Mesenchymal stem cell (in vitro differentiated cells and primary cell): Measurements from ENCODE around the gene MRPS7.

ENCODE experiments used
- DNase-seq: peaks from one replicate; pipeline ENCODE4 v3.0.0-alpha.2; 2013
- H2AFZ ChIP-seq: one replicate; pipeline ENCODE4 v1.6.1; 2013; ENCODE audit warnings: low read depth, mild to moderate bottlenecking, control low read depth, inconsistent platforms, low read length, moderate library complexity
- H2AK5ac ChIP-seq: 2 replicates; pipeline ENCODE4 v1.6.1; 2013; ENCODE audit warnings: low read length, moderate library complexity, mild to moderate bottlenecking, inconsistent platforms; ENCODE audit not compliant: severe bottlenecking
- H2BK120ac ChIP-seq: one replicate; pipeline ENCODE4 v1.6.1; 2013; ENCODE audit warnings: low read depth, mild to moderate bottlenecking, inconsistent platforms, low read length, moderate library complexity
- H2BK12ac ChIP-seq, 2 experiments: one replicate each; pipeline ENCODE4 v1.6.1; 2013; ENCODE audit warnings: inconsistent platforms in 2 of 2, low read length in 2 of 2, mild to moderate bottlenecking in 2 of 2, moderate library complexity in 2 of 2, control low read depth in 1 of 2
- H2BK15ac ChIP-seq: one replicate; pipeline ENCODE4 v1.6.1; 2013; ENCODE audit warnings: mild to moderate bottlenecking, low read depth, inconsistent platforms; ENCODE audit not compliant: poor library complexity, severe bottlenecking
- H2BK5ac ChIP-seq: 2 replicates; pipeline ENCODE4 v1.6.1; 2013; ENCODE audit warnings: low read depth, mild to moderate bottlenecking, low read length, control low read depth, inconsistent platforms; ENCODE audit not compliant: poor library complexity, severe bottlenecking
- H3K14ac ChIP-seq, 2 experiments: one replicate each; pipeline ENCODE4 v1.6.1; 2013; ENCODE audit warnings: inconsistent platforms in 2 of 2, low read length in 2 of 2, control low read depth in 1 of 2, mild to moderate bottlenecking in 1 of 2, moderate library complexity in 1 of 2
- H3K18ac ChIP-seq, 2 experiments: one replicate each; pipeline ENCODE4 v1.6.1; 2013; ENCODE audit warnings: inconsistent platforms in 2 of 2, low read length in 2 of 2, control low read depth in 1 of 2, low read depth in 1 of 2, mild to moderate bottlenecking in 1 of 2
- H3K23ac ChIP-seq, 2 experiments: one replicate each; pipeline ENCODE4 v1.6.1; 2013; ENCODE audit warnings: inconsistent platforms in 2 of 2, low read length in 2 of 2, mild to moderate bottlenecking in 2 of 2, moderate library complexity in 2 of 2, control low read depth in 1 of 2
- H3K27ac ChIP-seq: 2 replicates; pipeline ENCODE4 v1.5.1; 2013; ENCODE audit warnings: mild to moderate bottlenecking, moderate library complexity, low read length, control low read depth, inconsistent platforms; ENCODE audit not compliant: poor library complexity, severe bottlenecking
- H3K27me3 ChIP-seq, 2 experiments: 2 replicates each; pipeline versions ENCODE4 v1.6.1 to v1.7.0; 2013; ENCODE audit warnings: low read length in 2 of 2, mild to moderate bottlenecking in 2 of 2, moderate library complexity in 2 of 2, control low read depth in 1 of 2, inconsistent platforms in 1 of 2; ENCODE audit not compliant: control insufficient read depth in 1 of 2, insufficient read depth in 1 of 2
- H3K36me3 ChIP-seq, 2 experiments: 2 replicates each; pipeline versions ENCODE4 v1.6.1 to v1.7.0; 2013; ENCODE audit warnings: low read length in 2 of 2, control low read depth in 1 of 2, inconsistent platforms in 1 of 2, low read depth in 1 of 2, mild to moderate bottlenecking in 1 of 2; ENCODE audit not compliant: insufficient read depth in 2 of 2, control insufficient read depth in 1 of 2
- H3K4ac ChIP-seq, 2 experiments: one replicate each; pipeline ENCODE4 v1.6.1; 2013; ENCODE audit warnings: inconsistent platforms in 2 of 2, low read length in 2 of 2, mild to moderate bottlenecking in 2 of 2, moderate library complexity in 2 of 2, control low read depth in 1 of 2, low read depth in 1 of 2
- H3K4me1 ChIP-seq: 2 replicates; pipeline ENCODE4 v1.6.1; 2013; ENCODE audit warnings: low read depth, low read length, control low read depth; ENCODE audit not compliant: control insufficient read depth, insufficient read depth
- H3K4me2 ChIP-seq: 2 replicates; pipeline ENCODE4 v1.6.1; 2013; ENCODE audit warnings: low read length, mild to moderate bottlenecking, inconsistent platforms; ENCODE audit not compliant: poor library complexity, severe bottlenecking
- H3K4me3 ChIP-seq, 2 experiments: 2 replicates each; pipeline versions ENCODE4 v1.5.1 to v1.7.0; 2013; ENCODE audit warnings: low read length in 2 of 2, mild to moderate bottlenecking in 2 of 2, control low read depth in 1 of 2, low read depth in 1 of 2; ENCODE audit not compliant: insufficient read depth in 1 of 2
- H3K79me1 ChIP-seq: replicated peaks from 2 replicates; pipeline ENCODE4 v1.6.1; 2013; ENCODE audit warnings: mild to moderate bottlenecking, control low read depth, low read length, inconsistent platforms; ENCODE audit not compliant: poor library complexity, severe bottlenecking
- H3K9ac ChIP-seq: 2 replicates; pipeline ENCODE4 v1.7.0; 2013; ENCODE audit warnings: mild to moderate bottlenecking, low read length, moderate library complexity
- H3K9me3 ChIP-seq: 2 replicates; pipeline ENCODE4 v1.7.0; 2013; ENCODE audit warnings: mild to moderate bottlenecking, low read length; ENCODE audit not compliant: control insufficient read depth
- H4K8ac ChIP-seq: one replicate; pipeline ENCODE4 v1.6.1; 2013; ENCODE audit warnings: inconsistent platforms, mild to moderate bottlenecking, low read length, moderate library complexity
- H4K91ac ChIP-seq: one replicate; pipeline ENCODE4 v1.6.1; 2013; ENCODE audit warnings: mild to moderate bottlenecking, low read length, inconsistent platforms
- WGBS: methylation state at CpG from one replicate; pipeline ENCODE4 v1.1.7; 2013; ENCODE audit warnings: mixed read lengths; 5-methylcytosine and 5-hydroxymethylcytosine counted together

MRPS7 gene

DNA sequence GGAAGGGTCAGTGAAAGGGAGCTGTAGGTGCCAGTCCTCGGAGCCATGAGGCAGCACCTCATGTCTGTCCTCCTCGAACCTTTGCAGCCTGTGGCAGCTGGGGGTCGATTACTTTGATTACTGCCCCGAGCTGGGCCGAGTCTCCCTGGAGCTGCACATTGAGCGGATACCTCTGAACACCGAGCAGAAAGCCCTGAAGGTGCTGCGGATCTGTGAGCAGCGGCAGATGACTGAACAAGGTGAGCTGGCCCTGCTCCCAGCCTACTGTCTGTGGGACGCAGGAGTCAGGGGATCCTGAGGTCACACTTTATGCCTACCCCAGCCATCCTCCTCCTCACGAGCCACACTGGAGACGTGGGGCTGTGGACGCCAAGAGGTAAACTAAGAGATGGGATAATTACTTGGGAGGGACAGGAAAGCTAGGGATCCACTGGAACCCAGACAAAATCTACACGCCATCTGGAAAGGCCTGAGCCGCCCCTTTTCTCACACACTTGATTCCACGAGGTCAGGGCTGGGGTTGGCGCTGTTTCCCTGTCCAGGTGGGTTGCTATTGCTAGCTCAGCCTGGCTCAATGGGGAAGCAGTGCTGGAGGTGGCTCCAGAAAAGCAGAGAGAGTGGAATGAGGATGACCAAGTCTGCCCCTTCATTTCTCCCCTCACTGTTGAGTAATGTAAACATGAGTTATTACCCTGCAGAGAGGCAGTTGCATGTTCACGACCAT is 29.8 kb upstream of the MRPS7 start:
- no peak overlapping the region for H3K4me3 ChIP-seq
- WGBS, result 94% methylated on average over 18 of the region's 18 CpGs
- no peak overlapping the region for H2BK15ac ChIP-seq

GRCh38 chr17:75232786-75233185 is 28.9 kb upstream of the MRPS7 start:
- H3K27me3 ChIP-seq, result no peaks in the 10 kb centered on the region

More for the DNA sequence above, 29.8 kb upstream of the MRPS7 start:
- Histone ChIP-seq H4K91ac (no peak overlapping the region), H2BK120ac (no peak overlapping the region), H2BK5ac (no peak overlapping the region), H4K8ac (no peak overlapping the region), H3K36me3 (peaks cover 65 to 77% of the 10 kb centered on the region in 2 experiments), H2AFZ (no peak overlapping the region), H3K14ac (no peak overlapping the region), H3K9ac (no peak overlapping the region), H3K27ac (no peak overlapping the region), H3K4me1 (no peaks in the 10 kb centered on the region), H3K23ac (no peak overlapping the region), H3K9me3 (no peaks in the 10 kb centered on the region), H3K27me3 (no peaks in the 10 kb centered on the region), H3K79me1 (peaks cover 27% of the 10 kb centered on the region), H2AK5ac (no peak overlapping the region), H2BK12ac (no peak overlapping the region), H3K18ac (no peak overlapping the region), H3K4me2 (no peak overlapping the region), H3K4ac (no peak overlapping the region)
- no peak for DNase-seq

DNA sequence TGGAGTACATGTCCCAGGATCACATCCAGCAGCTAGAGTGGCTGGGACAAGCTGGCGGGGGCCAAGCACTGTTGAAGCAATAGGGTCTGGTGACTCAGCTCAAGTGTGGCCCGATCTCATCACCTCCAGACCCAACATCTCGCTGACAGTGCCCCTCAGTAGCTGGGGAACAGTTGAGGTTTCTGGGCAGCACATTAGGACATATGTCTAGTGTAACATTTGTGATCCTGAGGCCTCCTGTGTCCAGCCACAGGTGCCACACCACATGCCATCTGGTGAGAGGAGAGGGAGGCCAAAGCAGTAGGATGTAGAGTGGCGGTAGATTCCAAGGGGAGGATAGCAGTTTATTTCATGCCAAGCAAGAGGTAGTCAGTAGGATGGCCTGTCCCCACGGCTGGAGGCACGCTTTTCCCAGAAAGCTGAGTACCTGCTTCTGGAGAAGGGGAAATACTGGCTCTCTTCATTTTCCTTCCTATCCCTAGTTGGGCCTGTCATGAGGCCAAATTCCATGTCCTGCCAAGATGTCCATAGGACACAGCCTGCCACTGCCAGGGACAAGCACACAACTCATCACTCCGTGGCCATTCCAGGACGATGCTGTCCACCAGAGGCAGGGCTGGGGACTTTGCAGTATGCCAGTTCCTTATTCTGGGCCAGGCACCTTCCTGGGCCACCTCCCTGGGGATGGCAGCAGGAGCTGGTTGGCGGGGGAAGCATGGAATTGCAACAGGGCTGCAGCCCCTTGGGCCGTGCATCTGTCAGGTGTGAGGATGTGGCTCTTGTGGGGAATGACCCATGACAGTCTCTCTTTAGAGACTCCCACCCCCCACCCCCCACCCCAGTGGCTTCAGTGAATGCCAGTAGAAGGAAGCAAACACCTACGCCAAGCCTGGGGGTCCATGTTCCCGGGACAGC is 24.3 kb upstream of the MRPS7 start:
- Histone ChIP-seq H3K36me3 (peaks cover 81 to 91% of the 10 kb centered on the region in 2 experiments), H3K4me1 (no peaks in the 10 kb centered on the region), H3K4me2 (no peak overlapping the region), H2BK15ac (no peak overlapping the region), H4K8ac (no peak overlapping the region), H3K9me3 (no peaks in the 10 kb centered on the region), H3K4me3 (no peak overlapping the region), H3K27me3 (no peaks in the 10 kb centered on the region), H3K27ac (no peak overlapping the region), H2BK5ac (no peak overlapping the region), H2BK120ac (no peak overlapping the region), H2AFZ (no peak overlapping the region), H3K18ac (no peak overlapping the region), H2BK12ac (no peak overlapping the region), H3K9ac (no peak overlapping the region), H3K23ac (no peak overlapping the region), H2AK5ac (no peak overlapping the region), H3K14ac (no peak overlapping the region), H3K79me1 (peaks cover 15% of the 10 kb centered on the region), H3K4ac (no peak overlapping the region), H4K91ac (no peak overlapping the region)
- WGBS, result 93% methylated on average over 10 of the region's 12 CpGs
- no peak for DNase-seq

More at GRCh38 chr17:75232786-75233185, 28.9 kb upstream of the MRPS7 start:
- no peak overlapping the region for H3K18ac ChIP-seq
- H3K4me2 ChIP-seq, result no peak overlapping the region
- DNase-seq, result no peak
- WGBS, result 99% methylated on average over 13 of the region's 13 CpGs
- no peak overlapping the region for H3K14ac ChIP-seq
- H3K36me3 ChIP-seq, result peaks cover 73 to 82% of the 10 kb centered on the region in 2 experiments
- H2BK15ac ChIP-seq, result no peak overlapping the region
- no peak overlapping the region for H3K4me3 ChIP-seq
- H3K9ac ChIP-seq, result no peak overlapping the region
- no peaks in the 10 kb centered on the region for H3K4me1 ChIP-seq
- no peak overlapping the region for H3K27ac ChIP-seq
- H2AFZ ChIP-seq, result no peak overlapping the region
- H2AK5ac ChIP-seq, result no peak overlapping the region
- H2BK120ac ChIP-seq, result no peak overlapping the region
- no peaks in the 10 kb centered on the region for H3K9me3 ChIP-seq
- H3K23ac ChIP-seq, result no peak overlapping the region
- H2BK12ac ChIP-seq, result no peak overlapping the region
- no peak overlapping the region for H2BK5ac ChIP-seq
- H4K91ac ChIP-seq, result no peak overlapping the region
- no peak overlapping the region for H3K4ac ChIP-seq
- peaks cover 27% of the 10 kb centered on the region for H3K79me1 ChIP-seq
- no peak overlapping the region for H4K8ac ChIP-seq

- peaks cover 11% of the 10 kb centered on the region for H3K79me1 ChIP-seq
- H4K91ac ChIP-seq, result no peak overlapping the region
- no peaks in the 10 kb centered on the region for H3K27me3 ChIP-seq
- H3K4me1 ChIP-seq, result no peaks in the 10 kb centered on the region
- no peak overlapping the region for H3K9ac ChIP-seq
- no peak for DNase-seq
- H3K9me3 ChIP-seq, result no peaks in the 10 kb centered on the region
- no peak overlapping the region for H2BK5ac ChIP-seq
- no peak overlapping the region for H3K27ac ChIP-seq
- no peak overlapping the region for H3K18ac ChIP-seq
- WGBS, result 94% methylated on average over 11 of the region's 11 CpGs
- H2BK120ac ChIP-seq, result no peak overlapping the region
- H4K8ac ChIP-seq, result no peak overlapping the region
- H3K4me2 ChIP-seq, result no peak overlapping the region
- no peak overlapping the region for H2AFZ ChIP-seq
- no peak overlapping the region for H3K14ac ChIP-seq
- H2AK5ac ChIP-seq, result no peak overlapping the region
- H2BK15ac ChIP-seq, result no peak overlapping the region
- H3K23ac ChIP-seq, result no peak overlapping the region
- H3K4ac ChIP-seq, result no peak overlapping the region
- no peak overlapping the region for H2BK12ac ChIP-seq
- H3K4me3 ChIP-seq, result no peak overlapping the region
- peaks cover 81 to 91% of the 10 kb centered on the region in 2 experiments for H3K36me3 ChIP-seq
Measured at GRCh38 chr17:75238020-75238580, 23.6 kb upstream of the MRPS7 start.
